Glomerular endothelial cell (primary cell): ENCODE measurements around the gene CASKIN2. TPM values are rescaled to one million over a fixed set of nuclear protein-coding genes. Genes with fewer than 3 reads are reported as not detected.
"Not testable (repeated sequence)": the region's sequence is repeated elsewhere in the genome, so short reads cannot be mapped to it uniquely, and the experiment has no call there.

Experiments
- DNase-seq: peaks from one replicate; pipeline ENCODE4 v3.0.0-alpha.2; 2011; ENCODE audit warnings: low read depth, low spot score; ENCODE audit errors: extremely low read depth
- total RNA-seq: library from RNA; depleted of rRNA; stranded (reverse); fragments of >200 nt; gene quantifications from 2 replicates; pipeline ENCODE4 v1.2.3, GENCODE V29; 2015

The CASKIN2 gene
- total RNA-seq, 1 donor from 2014 or later = 21.3 TPM

- DNase-seq = no peak
These were observed 39.5 kb downstream of the CASKIN2 start for GRCh38 chr17:75475851-75476250.

- DNase-seq = no peak
These were observed 40.0 kb downstream of the CASKIN2 start for GRCh38 chr17:75475144-75475835.

- no peak for DNase-seq
These were observed 40.6 kb downstream of the CASKIN2 start for GRCh38 chr17:75474736-75475135.

DNA sequence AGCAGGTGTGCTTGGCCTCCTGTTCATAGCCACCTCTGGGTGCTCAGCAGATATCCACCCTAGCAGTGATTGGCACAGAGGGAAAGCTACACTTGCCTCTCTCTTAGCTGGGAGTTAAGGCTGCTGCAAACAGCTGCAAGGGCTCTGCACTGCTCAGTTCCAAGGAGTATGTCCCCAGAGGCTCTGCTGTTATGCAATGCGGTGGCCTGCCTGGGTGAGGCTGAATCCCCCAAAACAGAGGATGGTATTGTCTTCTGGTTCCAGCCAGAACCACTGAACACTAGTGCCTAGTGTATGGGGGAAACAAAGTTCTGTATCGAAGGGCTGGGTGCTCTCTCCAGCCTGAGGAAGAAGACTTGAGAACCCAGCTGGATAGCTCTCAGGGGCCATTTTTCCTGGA, 42.1 kb downstream of the CASKIN2 start:
- no peak for DNase-seq

- DNase-seq = no peak
These were observed 43.2 kb downstream of the CASKIN2 start for GRCh38 chr17:75472119-75472518.

GRCh38 chr17:75471207-75471606, 44.1 kb downstream of the CASKIN2 start:
- DNase-seq = no peak

GRCh38 chr17:75468779-75469373, 46.5 kb downstream of the CASKIN2 start:
- no peak for DNase-seq

DNA sequence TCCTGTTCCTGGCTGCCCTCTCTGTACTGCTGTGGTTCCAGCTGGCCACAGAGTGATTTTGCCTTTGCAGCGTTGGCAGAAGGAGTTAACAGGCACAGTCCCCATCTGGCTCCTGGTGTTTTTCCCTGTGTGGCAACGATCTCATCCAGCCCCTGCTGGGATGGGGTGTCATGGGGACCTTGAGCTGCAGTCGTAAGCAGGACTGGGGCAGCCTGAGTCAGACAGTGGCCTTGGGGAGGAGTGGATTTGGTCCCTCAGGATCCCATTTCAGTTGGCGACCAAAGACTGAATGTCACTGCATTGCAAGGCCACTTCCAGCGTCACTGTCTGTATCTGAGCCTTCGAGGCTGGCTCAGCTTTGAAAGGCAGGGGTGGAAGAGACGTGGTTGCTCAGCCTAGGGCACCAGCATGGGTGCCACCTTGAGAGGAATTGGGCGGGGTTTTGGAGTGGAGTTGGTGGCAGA, 47.0 kb downstream of the CASKIN2 start:
- no peak for DNase-seq

DNA sequence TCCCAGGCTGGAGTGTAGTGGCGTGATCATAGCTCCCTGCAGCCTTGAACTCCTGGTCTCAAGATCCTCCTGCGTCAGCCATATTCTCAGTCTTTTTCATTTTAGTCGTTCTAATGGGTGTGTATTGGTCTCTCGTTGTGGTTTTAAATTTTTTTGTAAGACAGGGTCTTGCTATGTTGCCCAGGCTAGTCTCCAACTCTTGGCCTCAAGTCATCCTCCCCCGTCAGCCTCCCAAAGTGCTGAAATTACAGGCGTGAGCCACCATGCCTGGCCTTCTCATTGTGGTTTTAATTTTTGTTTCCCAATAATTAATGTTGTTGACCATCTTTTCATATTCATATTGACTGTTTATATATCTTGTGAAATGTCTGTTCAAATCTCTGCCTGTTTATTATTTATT, 50.3 kb downstream of the CASKIN2 start:
- no peak for DNase-seq

- DNase-seq = no peak
These were observed 51.7 kb downstream of the CASKIN2 start for GRCh38 chr17:75463603-75464002.

DNA sequence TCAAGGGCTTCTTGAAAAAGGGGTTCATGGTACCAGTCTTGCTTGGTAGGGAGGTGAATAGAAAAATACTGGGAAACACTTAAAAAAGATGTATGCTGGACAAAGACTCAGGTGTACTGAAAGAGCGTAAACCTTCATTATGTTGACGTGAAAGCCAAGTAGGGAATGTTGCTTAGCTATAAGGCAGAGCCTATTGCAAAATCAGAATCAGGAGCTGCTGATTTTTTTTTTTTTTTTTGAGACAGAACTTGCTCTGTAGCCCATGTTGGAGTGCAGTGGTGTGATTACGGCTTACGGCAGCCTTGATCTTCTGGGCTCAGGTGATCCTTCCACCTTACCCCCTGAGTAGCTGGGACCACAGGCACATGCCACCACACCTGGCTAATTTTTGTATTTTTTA, 55.0 kb downstream of the CASKIN2 start:
- no peak for DNase-seq

GRCh38 chr17:75459590-75460267, 55.6 kb downstream of the CASKIN2 start:
- DNase-seq = no peak

GRCh38 chr17:75459246-75459589, 56.1 kb downstream of the CASKIN2 start:
- no peak for DNase-seq

DNA sequence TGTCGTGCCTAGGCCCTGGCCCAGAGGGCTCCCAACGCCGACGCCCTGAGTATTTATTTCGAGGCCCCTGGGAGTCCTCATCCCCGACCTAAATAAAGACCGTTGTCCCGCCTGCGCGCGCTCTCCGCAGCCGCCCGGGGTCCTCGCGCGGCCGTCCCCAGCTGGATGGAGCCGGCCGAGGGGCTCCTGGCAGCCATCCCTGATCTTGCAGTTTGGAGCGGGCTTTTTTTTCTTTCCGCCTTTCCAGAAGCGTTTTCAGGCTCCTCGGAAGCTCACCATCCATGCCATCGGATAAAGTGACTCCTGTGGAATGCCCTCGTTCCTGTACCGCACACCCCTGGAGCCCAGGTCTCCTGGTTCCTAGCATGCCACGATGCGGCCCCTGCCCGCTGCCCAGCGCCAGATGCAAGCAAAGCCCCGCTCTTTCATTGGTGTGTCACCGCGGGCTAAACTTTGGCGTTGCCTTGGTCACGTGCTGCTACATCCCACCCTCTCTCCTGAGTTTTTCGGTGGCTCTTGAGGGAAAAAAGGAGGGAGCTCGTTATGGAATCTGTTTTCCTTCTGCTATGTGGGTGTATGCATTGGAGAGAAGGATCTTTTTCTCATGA, 58.2 kb downstream of the CASKIN2 start:
- DNase-seq = no peak

DNA sequence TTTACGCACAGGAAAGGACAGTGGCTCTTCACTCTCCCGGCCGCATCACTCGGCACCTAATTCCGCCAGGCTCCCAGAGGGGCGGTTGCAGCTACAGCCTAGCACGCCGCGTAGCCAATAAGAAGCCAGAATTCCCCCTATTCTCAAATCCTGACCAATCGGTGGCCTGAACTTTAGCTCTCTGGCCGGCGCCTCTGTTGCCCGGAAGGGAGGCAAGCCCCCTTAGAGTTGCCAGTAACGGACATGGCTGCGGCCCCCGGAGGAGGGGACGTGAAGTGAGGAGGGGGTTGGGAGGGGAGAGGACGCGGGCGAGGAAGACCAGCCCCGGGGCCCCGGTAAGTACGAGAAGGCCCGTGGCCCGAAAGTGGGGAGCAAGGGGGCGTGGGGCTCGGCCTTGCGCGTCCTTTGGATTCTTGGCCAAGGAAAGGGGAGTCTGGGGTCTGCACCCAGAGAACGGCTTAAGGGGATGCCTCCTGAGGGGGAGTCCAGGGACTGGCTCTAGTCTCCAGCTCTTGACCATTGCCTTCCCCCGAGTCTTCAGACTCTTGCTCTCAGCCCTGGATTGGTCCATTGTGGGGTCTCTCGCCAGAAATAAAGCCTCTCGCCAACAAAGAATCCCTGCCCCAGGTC, 58.8 kb downstream of the CASKIN2 start, which contains the start of gene TMEM94:
Gene TMEM94, plus strand, starts transcription at position 219 of the 630 bp plus-strand sequence. CDS start 15,271 bp downstream, outside the sequence.
- peak; percentile 95 for DNase-seq

- no peak for DNase-seq
These were observed 59.3 kb downstream of the CASKIN2 start for GRCh38 chr17:75456039-75456416.

GRCh38 chr17:75454672-75455071, 60.7 kb downstream of the CASKIN2 start:
- DNase-seq = not testable (repeated sequence)

GRCh38 chr17:75454193-75454592, 61.1 kb downstream of the CASKIN2 start:
- no peak for DNase-seq

- no peak for DNase-seq
These were observed 65.1 kb downstream of the CASKIN2 start for GRCh38 chr17:75450270-75450669.
